Measurements from ENCODE around the gene CNOT1.
"Not testable (repeated sequence)": the region's sequence is repeated elsewhere in the genome, so short reads cannot be mapped to it uniquely, and the experiment has no call there.

Gene CNOT1

DNA sequence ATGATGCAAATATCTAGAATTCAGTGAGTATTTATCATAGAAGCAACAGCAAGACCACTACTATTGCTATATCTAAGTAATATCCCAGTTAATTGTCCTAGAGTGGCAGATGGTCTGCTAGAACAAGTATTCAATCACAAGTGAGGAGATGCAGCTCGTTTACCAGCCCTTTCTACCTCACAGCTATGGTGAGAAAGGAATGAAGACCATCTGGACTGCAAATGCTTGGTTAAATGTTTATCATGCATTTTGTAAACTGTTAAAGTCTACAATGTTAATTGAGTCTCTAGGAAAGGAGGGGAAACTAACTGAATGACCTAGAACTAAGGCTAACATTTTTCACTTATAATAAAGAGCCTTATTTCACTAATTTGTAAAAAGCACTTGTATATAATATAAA lies 52.5 kb downstream of the CNOT1 start:
- no peak for DNase-seq

DNA sequence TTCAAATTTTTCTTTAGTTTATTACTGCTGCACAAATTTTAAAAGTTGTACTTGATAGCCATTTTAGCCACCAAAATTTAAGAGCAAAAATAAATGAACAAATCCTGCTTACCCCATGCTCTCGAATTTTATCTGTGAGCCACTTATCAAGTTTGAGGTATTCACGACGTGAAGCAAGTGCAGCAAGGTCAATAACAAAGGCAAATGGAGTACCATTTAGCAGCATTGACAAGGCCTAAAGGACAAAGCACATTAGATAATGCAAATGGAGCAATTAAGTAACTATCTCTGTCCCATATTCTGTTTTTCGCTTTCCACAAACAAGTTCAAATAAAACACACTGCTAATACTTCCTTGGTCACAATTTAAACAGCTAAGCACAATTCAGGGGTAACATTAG lies 54.7 kb downstream of the CNOT1 start:
- DNase-seq: no peak

DNA sequence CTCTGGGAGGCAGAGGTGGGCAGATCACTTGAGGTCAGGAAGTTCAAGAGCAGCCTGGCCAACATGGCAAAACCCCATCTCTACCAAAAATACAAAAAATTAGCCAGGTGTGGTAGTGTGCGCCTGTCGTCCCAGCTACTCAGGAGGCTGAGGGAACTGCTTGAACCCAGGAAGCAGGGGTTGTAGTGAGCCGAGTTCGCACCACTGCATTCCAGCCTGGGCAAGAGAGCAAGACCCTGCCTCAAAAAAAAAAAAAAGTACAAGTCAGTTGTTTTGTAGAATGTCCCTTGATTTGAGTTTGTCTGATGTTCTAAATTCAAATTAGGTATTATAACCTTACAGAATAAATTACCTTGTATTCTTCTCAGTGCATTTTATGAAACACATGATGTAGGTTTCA lies 63.9 kb downstream of the CNOT1 start:
- not testable (repeated sequence) for DNase-seq

- DNase-seq: no peak
Measured at GRCh38 chr16:58563775-58564174, 65.9 kb downstream of the CNOT1 start.

- DNase-seq: no peak
Measured at GRCh38 chr16:58563235-58563634, 66.4 kb downstream of the CNOT1 start.

DNA sequence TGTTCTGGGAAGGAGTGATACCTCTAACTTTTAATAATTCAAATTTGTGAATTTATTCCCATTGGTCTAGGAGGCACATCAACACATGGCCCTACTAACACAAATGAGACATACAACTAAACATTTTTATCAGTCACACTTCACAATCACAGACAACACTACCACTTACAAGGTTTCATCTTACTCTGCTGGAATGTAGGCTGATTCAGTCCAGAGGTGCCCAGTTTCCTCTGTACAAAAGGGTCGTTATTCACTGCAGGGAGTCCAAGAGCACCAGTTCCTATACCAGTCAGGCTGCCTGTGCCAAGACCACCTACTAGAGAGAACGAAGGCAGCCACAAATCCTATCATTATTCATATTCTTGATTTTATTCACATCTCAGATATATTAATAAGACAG lies 72.9 kb downstream of the CNOT1 start:
- no peak for DNase-seq

DNA sequence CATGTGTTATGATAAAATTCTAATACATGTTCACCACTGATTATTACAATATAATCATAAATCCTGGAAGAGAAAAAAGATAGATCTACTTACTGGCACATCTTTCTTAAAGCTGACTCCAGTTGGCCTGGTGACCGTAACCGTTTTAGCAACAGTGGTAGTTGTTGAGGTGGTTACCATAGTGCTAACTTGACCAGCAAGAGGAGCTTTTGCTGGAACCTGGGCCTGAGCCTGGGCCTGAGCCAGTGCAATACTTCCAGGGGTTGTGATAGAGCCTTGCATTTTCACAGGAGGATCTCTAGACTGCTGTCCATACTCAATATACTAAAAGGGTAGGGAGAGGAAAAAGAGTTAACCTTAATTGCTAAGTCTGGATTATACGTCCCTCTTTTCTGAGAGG lies 78.1 kb downstream of the CNOT1 start:
- no peak for DNase-seq

DNA sequence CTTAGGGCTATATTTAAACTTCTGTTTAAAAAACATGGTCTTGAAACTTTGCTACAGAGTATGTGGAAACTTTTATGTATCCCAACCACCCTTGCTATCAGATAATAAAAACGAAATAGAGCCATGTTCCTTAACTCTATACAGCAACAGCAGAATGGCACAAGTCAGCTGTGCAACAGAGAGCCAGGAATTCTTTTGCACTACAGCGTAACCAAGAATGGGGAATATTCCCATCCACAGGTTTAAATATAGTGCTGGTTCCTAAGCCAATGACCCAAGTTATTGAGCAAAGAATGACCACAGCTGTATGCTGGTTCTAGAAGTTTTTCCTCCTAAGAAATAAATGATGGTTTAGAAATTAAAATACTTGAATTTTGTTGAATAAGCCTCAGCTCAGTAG lies 81.2 kb downstream of the CNOT1 start:
- no peak for DNase-seq

DNA sequence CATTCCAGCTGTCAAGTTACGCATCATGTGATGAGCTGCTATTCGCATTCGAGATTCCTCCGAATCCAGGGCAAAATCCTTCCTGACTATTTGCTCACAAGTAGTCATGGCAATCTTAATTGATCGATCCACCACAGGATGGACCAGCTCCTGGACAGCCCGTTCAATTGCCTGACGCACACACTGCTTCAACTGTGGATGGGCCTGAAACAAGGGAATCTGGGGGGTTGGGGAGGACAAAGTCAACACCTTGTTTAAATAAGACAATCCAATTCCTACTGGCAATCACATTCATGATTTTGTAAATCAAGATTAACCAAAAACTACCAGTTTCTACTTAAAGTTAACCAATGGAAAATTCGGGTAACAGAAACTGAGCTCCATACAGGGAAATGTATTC lies 85.9 kb downstream of the CNOT1 start:
- no peak for DNase-seq

GRCh38 chr16:58542291-58542690 lies 87.3 kb downstream of the CNOT1 start:
- DNase-seq: no peak

DNA sequence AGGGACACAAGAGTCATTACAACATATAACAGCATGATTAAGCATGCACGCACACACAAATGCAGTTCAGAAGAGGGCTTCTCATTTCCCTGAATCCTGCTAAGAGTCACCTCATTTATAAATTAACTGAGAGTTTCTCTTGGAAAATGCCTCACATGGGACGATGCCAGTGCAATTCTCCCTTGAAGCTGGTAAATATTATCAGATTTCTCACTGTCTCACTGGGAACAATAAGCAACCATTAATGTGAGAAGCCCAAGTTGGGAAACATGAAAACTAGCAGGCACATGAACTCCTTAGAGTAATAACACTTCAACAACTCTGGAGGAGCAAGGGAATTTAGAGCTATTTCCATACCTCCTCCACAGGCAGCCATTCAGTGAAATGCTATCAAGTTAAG lies 87.9 kb downstream of the CNOT1 start:
- DNase-seq: no peak

- DNase-seq: no peak
Measured at GRCh38 chr16:58537124-58537906, 92.3 kb downstream of the CNOT1 start.

GRCh38 chr16:58536278-58536677 lies 93.3 kb downstream of the CNOT1 start:
- DNase-seq: no peak

DNA sequence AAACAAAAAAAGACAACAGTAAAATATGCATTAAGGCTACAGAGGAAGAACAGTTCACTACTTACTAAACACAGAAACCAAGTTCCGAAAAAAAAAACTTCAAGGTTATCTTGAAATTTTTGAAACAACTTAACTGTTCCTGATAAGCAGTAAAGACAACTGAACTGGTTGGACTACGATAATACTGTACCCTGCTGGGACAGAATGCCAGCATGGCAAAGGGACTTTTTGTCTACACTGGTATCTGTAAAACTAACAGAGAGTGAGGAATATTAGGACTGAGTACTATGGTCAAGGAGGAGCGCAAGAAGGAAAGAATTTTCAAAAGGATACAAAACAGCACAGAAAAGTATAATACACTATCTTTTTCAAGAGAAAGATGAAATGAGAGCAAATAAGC lies 94.5 kb downstream of the CNOT1 start:
- DNase-seq: no peak

- no peak for DNase-seq
Measured at GRCh38 chr16:58533751-58534470, 95.7 kb downstream of the CNOT1 start.

- DNase-seq: no peak
Measured at GRCh38 chr16:58532414-58532813, 97.2 kb downstream of the CNOT1 start.

DNA sequence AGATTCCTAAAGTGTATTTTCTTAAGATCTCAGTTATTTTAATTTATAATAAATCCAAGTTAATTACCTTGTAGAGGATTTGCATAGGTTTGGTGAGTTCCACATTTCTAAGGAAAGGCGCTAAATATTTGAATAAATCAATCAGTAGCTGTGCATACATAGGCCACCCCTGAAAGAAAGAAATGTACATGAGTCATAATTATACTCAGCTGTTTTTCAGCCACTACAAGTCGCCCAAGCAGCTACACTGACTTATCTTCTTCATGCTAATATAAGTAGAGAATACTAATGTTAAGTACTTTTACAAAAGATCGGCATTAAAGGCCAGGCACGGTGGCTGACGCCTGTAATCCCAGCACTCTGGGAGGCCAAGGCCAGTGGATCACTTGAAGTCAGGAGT lies 99.4 kb downstream of the CNOT1 start:
- no peak for DNase-seq

DNA sequence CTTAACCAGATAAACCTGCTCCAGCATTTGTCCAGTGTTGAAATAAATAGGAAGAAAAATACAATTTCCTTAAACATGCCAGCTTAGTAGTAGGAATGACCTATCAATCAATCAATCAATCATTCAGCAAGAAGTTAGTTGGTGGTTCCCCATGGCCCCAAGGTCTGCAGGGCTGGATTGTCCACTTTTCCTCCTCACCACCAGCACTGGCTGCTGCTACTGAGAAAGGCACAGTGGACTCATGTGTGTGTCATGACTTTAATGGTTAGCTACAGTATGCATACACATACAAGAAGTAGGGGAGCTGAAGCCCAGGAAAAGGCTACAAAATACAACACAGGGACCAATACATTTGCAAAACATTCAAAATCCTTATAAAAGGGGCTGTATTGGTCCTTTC lies 109.9 kb downstream of the CNOT1 start:
- DNase-seq: no peak

DNA sequence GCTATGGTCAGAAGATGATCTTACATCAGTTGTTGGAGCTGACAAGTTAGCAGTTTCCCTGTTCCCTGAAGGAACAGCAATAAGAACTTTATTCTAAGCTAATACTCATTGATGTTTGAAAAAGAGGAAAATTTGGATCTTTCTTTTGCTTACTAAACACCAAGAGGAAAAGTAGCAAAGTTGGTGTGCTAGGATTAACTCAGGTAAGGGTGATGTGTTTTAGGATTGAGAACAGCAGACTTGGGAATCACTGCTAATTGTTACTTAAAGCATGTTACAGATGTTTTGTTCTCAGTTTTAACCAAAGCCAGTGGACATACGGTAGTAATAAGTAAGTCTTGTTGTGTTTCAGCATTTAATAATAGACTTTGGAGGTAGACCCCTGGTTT lies 110.7 kb downstream of the CNOT1 start:
- no peak for DNase-seq

DNA sequence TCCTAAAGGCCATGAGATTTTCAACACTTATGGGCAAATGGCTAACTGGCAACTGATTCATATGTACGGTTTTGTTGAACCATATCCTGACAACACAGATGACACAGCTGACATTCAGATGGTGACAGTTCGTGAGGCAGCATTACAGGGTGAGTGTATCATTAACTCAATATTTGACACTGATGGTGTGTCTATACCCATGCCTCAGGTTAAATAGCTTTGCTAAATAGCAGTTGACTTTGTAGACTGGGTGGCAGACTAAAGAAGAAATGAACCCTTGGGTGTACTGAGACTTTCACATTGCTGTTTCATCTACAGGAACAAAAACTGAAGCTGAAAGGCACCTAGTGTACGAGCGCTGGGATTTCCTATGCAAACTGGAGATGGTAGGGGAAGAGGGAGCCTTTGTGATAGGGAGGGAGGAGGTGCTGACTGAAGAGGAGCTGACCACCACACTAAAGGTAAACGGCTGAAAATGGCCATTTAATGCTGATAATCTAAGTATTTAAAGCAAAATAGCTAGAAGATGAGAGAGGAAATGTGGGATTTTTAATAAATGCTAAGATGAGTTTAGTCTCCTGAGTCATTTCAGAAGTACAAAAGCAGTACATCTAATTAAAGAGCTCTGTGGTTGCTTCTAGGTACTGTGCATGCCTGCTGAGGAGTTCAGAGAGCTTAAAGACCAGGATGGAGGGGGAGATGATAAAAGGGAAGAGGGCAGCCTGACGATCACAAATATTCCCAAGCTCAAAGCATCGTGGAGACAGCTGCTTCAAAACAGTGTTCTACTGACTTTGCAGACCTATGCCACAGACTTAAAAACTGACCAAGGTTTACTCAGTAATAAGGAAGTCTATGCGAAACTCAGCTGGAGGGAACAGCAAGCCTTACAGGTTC lies 111.3 kb downstream of the CNOT1 start:
- DNase-seq: no peak

- DNase-seq: no peak
Measured at GRCh38 chr16:58516768-58517107, 112.9 kb downstream of the CNOT1 start.

DNA sequence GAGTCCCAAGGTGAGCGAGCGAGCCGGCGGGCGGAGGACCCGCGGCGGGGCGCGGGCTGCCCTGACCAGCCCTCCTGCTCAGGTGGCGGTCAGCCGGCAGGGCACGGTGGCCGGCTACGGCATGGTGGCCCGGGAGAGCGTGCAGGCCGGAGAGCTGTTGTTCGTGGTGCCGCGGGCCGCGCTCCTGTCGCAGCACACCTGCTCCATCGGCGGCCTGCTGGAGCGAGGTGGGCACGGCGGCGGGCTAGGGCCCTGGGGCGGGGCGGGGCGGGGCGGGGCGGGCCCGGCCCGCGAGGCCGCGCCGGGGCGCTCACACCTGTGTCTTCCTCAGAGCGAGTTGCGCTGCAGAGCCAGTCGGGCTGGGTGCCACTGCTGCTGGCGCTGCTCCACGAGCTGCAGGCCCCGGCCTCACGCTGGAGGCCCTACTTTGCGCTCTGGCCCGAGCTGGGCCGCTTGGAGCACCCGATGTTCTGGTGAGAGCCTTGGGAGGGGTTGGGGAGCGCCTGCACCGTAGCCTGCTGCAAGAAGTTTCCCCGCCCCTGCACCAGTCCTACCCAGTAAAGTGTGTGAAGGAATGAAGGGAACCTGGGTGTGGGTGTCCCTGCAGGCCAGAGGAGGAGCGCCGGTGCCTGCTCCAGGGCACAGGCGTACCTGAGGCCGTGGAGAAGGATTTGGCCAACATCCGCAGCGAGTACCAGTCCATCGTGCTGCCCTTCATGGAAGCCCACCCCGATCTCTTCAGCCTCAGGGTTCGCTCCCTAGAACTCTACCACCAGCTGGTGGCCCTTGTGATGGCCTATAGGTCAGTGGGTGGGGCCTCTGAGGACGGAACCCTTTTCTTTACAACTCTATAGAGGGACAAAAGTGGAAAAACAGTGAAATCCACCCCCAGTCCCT lies 113.5 kb downstream of the CNOT1 start:
- DNase-seq: peak; percentile 65
